IPS DF 6.9 (cell line): ENCODE data around the gene SBNO1.
"Not testable (repeated sequence)": the region's sequence is repeated elsewhere in the genome, so short reads cannot be mapped to it uniquely, and the experiment has no call there.

Experiments
- DNase-seq: peaks from one replicate; pipeline ENCODE4 v3.0.0-alpha.2; 2013; ENCODE audit warnings: low read depth, low spot score
- H3K27ac ChIP-seq: one replicate; pipeline ENCODE4 v1.5.1; 2013; ENCODE audit warnings: low read length, control low read depth
- H3K27me3 ChIP-seq: 2 replicates; pipeline ENCODE4 v1.6.1; 2013; ENCODE audit warnings: mild to moderate bottlenecking, low read length; ENCODE audit not compliant: control insufficient read depth, insufficient read depth
- H3K36me3 ChIP-seq: 2 replicates; pipeline ENCODE4 v1.6.1; 2013; ENCODE audit warnings: low read length; ENCODE audit not compliant: control insufficient read depth, insufficient read depth
- H3K4me1 ChIP-seq: 2 replicates; pipeline ENCODE4 v1.6.1; 2013; ENCODE audit warnings: low read length; ENCODE audit not compliant: control insufficient read depth, insufficient read depth
- H3K4me3 ChIP-seq: 2 replicates; pipeline ENCODE4 v1.5.1; 2013; ENCODE audit warnings: mild to moderate bottlenecking, low read length
- H3K9me3 ChIP-seq: 2 replicates; pipeline ENCODE4 v1.6.1; 2013; ENCODE audit warnings: low read length, inconsistent platforms; ENCODE audit not compliant: control insufficient read depth, insufficient read depth
- WGBS: extraction: QIAGEN DNeasy Blood & Tissue Kit; methylation state at CpG from one replicate; pipeline ENCODE4 v1.1.7; 2013; ENCODE audit warnings: mixed read lengths, missing lambda C conversion rate; ENCODE audit not compliant: insufficient read length, insufficient coverage; 5-methylcytosine and 5-hydroxymethylcytosine counted together

The SBNO1 gene

DNA sequence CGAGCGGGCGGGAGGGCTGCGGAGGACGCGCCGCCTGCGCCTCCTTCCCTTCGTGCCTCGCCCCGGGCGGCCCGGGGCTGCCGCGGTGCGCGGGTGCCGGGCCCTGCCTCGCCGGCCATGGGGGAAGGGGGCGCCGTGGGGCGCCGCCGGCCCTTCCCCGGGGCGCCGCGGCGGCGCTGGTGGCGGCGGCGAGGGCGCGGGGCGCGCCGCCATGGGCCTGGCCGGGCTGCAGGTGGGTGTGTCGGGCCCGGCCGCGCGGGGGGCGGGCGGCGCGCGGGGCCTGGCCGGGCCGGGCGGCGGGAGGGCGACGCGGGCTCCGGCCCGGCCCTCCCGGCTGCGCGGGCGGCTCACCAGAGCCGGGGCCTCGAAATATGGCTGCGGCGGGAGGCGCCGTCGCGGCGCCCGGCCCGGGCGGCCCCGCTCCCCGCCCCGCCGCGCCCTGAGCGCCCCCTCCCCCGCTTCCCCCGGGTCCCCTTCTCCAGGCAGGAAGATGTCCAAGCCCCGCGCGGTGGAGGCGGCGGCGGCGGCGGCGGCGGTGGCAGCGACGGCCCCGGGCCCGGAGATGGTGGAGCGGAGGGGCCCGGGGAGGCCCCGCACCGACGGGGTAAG, 24.4 kb upstream of the SBNO1 start:
- Histone ChIP-seq H3K9me3 (no peaks in the 10 kb centered on the region), H3K27ac (no peak overlapping the region), H3K4me3 (peak overlapping the region; percentile 71), H3K4me1 (peaks cover 2% of the 10 kb centered on the region), H3K36me3 (peaks cover 5% of the 10 kb centered on the region; the same call in 1 of the 2 replicates), H3K27me3 (peaks cover 4% of the 10 kb centered on the region; the same call in 1 of the 2 replicates)
- DNase-seq: no peak
- WGBS: no CpG with 5 or more reads among the region's 102 CpGs

DNA sequence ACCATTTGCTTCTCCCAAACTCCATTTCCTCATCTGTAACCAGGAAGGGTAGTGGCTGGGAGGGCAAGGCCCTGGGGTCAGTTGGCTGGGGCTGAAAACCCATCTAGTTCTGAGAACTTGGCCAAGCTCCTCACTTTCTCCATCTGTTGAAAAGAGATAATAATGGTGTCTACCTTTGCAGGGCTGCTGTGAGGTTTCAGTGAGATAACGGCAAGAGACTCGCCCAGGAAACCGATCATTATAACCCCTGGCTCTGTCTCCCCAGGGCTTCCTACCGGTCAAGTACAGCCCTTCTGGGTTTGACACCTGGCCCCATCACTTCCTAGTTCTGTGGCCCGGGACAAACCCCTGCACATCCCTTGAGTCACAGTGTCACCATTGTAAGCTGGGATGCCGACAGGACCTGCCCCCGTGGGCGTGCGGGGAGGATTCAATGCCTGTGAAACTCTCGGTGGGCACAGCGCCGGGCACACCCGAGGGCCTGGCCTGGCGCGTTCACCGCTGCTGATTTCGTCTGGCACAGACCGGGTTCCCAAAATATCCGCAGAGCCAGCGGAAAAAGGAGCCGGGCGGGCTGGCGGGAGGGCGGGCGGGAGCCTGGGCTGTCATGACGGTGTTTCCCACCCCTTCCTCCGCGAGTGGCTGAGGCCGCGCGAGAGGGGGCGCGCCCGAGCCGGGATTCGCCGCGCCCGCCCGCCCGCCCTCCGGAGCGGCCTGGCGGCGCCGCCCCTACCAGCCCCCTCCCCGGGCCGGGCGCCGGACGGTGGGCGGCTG, 23.7 kb upstream of the SBNO1 start:
- no peak for DNase-seq
- Histone ChIP-seq H3K36me3 (peaks cover 5% of the 10 kb centered on the region; the same call in 1 of the 2 replicates), H3K27me3 (peaks cover 4% of the 10 kb centered on the region; the same call in 1 of the 2 replicates), H3K4me3 (peak overlapping the region; percentile 71), H3K4me1 (peaks cover 2% of the 10 kb centered on the region), H3K9me3 (no peaks in the 10 kb centered on the region), H3K27ac (no peak overlapping the region)
- WGBS: no CpG with 5 or more reads among the region's 52 CpGs

DNA sequence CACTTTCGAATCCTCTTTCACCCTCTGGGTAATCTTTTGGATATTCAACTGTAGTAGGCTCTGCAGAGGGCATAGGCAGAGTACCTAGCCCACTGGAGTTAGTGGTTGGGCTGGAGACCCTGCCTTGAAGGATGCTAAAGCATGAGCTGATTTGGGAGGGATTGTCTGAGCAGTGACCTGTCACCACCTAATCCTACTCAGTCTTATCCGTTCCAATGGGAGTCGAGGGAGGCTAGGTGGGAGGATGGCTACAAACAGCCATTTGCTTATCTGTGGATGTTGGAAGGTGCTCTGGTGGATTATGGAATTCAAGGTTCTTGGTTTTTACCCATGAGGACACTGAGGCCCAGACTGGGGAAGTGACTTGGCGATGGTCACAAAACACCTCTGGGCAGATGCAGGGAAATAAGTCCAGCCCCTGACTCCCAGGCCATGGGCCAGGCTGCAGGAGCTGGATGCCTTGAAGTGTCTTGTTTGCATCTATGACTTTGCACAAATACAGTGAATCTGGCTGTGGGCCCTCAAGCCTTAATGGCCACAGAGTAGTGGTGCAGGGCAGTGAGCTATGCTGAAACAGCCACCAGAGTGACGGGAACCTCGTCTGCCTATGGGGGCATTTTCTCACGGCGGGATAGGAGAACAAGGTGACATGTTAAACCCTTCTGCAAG, 23.0 kb upstream of the SBNO1 start:
- no CpG with 5 or more reads among the region's 8 CpGs for whole genome bisulfite sequencing
- H3K27ac ChIP-seq: no peak overlapping the region
- H3K36me3 ChIP-seq: peaks cover 5% of the 10 kb centered on the region; the same call in 1 of the 2 replicates
- H3K9me3 ChIP-seq: no peaks in the 10 kb centered on the region
- no peak overlapping the region for H3K4me3 ChIP-seq
- DNase-seq: no peak
- peaks cover 4% of the 10 kb centered on the region; the same call in 1 of the 2 replicates for H3K27me3 ChIP-seq
- H3K4me1 ChIP-seq: peaks cover 2% of the 10 kb centered on the region

DNA sequence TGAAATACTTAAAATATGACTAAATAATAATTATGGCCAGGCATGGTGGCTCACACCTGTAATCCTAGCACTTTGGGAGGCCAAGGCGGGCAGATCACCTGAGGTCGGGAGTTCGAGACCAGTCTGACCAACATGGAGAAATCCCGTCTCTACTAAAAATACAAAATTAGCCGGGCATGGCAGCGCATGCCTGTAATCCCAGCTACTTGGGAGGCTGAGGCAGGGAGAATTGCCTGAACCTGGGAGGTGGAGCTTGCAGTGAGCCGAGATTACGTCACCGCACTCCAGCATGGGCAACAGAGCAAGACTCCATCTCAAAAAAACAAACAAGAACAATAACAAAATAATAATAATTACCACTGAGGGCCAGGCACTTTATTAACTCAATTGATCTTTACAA, 20.9 kb upstream of the SBNO1 start:
- DNase-seq, H3K27me3 ChIP-seq, H3K9me3 ChIP-seq, H3K36me3 ChIP-seq, H3K4me1 ChIP-seq, H3K4me3 ChIP-seq, H3K27ac ChIP-seq: not testable (repeated sequence)
- WGBS: no CpG with 5 or more reads among the region's 9 CpGs

DNA sequence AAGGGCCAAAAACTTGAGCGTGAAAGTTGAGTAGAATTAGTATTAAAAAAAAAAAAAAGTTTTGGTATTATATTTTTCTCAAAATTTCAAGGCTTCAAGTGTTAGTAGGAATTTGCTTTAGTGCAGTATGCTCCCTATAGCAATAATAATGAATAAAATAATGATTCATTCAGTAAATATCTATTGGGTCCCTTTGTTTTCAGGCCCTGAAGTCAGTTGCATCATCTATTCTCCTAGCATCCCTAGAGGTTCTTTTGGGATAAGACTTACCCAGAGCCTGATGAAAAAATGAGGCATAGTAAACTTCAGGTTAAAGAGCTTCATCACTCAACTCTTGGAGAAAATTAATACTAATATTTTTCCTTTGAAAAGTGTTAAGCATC, 20.3 kb upstream of the SBNO1 start:
- no peaks in the 10 kb centered on the region for H3K36me3 ChIP-seq
- peaks cover 2% of the 10 kb centered on the region; the same call in 1 of the 2 replicates for H3K27me3 ChIP-seq
- peak overlapping the region; percentile 80; the same call in 1 of the 2 replicates for H3K4me3 ChIP-seq
- no CpG with 5 or more reads among the region's 1 CpG for WGBS
- H3K9me3 ChIP-seq: no peaks in the 10 kb centered on the region
- no peak for DNase-seq
- H3K27ac ChIP-seq: no peak overlapping the region
- peaks cover 2% of the 10 kb centered on the region for H3K4me1 ChIP-seq

DNA sequence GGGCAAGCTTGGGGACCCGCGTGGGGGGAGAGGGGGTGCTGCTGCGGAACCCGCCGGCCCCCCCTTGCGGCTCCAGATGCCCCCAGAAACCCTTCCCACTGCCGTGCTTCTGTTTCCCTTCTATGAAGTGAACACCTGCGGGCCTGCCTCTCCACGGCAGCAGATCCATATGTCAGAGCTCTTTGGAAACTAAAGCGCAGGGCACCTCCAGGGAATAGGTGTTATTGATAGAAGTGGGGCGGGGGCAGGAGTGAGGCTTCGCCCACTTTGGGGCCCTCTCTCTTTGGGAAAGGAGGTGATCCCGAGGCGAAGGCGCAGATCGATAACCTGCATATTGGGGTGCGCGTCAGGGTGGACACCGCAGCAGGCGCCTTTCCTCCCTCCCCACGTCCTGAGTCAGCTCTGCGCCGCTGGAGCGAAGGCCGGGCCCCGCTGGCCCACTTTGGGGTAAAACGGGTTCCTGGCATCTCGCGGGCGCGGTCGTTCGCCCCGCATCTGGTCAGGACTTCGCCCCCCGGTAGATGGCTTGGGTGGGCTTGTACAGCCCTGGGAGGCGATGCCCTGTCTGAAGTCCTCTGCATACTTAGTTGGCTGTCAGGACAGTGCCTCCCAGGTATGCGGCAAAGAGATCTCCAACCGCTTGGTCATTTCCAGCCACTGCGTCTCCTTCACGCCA, 19.8 kb upstream of the SBNO1 start:
- no peak overlapping the region for H3K27ac ChIP-seq
- peaks cover 2% of the 10 kb centered on the region; the same call in 1 of the 2 replicates for H3K27me3 ChIP-seq
- no CpG with 5 or more reads among the region's 41 CpGs for WGBS
- no peaks in the 10 kb centered on the region for H3K36me3 ChIP-seq
- H3K4me1 ChIP-seq: peaks cover 2% of the 10 kb centered on the region; the same call in 1 of the 2 replicates
- peak overlapping the region; percentile 80 for H3K4me3 ChIP-seq
- no peak for DNase-seq
- H3K9me3 ChIP-seq: no peaks in the 10 kb centered on the region

DNA sequence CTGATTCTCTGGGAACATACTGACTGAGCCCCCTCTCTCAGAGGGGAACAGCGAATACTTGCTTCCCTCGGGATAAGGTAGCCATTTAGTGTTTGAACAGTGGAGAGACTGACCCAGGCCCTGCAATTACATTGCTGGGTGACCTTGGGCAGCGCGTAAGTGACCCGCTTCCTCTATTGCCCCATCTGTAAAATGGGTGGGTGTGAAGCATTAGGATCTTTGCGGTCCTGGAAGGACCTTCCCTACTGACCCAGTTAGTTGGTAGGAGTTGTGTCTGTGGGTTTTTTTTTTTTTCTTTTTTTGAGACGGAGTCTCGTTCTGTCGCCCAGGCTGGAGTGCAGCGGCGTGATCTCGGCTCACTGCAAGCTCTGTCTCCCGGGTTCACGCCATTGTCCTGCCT, 18.0 kb upstream of the SBNO1 start:
- no peak overlapping the region for H3K27ac ChIP-seq
- WGBS: no CpG with 5 or more reads among the region's 14 CpGs

DNA sequence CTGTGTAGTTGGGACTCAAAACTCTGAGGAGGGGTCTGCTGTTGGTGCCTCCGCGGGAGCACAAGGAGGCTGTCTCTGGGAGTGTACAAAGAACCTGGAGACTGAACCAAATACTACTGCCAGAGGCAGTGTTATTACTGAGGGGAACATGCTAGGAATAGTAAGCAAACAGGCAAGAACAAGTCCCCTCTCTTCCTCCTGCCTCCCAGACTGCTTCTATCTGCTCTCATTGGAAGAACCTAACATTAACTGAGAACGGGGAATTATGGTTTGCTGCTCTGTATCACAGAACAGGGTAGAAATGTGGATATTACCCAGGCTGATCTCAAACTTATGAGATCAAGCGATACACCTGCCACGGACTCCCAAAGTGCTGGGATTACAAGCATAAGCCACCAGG, 14.7 kb upstream of the SBNO1 start:
- DNase-seq: no peak
- Histone ChIP-seq H3K27ac (no peak overlapping the region), H3K36me3 (no peaks in the 10 kb centered on the region), H3K4me1 (no peaks in the 10 kb centered on the region), H3K9me3 (no peaks in the 10 kb centered on the region), H3K4me3 (no peak overlapping the region), H3K27me3 (no peaks in the 10 kb centered on the region)
- WGBS: no CpG with 5 or more reads among the region's 5 CpGs

More for the DNA sequence above, 18.0 kb upstream of the SBNO1 start:
- Histone ChIP-seq H3K27me3 (no peaks in the 10 kb centered on the region; the same call in 1 of the 2 replicates), H3K9me3 (no peaks in the 10 kb centered on the region), H3K36me3 (no peaks in the 10 kb centered on the region), H3K4me1 (no peaks in the 10 kb centered on the region), H3K4me3 (no peak overlapping the region)
- DNase-seq: no peak

DNA sequence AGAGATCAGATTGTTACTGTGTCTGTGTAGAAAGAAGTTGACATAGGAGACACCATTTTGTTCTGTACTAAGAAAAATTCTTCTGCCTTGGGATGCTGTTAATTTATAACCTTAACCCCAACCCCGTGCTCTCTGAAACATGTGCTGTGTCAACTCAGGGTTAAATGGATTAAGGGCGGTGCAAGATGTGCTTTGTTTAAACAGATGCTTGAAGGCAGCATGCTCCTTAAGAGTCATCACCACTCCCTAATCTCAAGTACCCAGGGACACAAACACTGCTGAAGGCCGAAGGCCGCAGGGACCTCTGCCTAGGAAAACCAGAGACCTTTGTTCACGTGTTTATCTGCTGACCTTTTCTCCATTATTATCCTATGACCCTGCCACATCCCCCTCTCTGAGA, 7.8 kb upstream of the SBNO1 start:
- not testable (repeated sequence) for DNase-seq, H3K27me3 ChIP-seq, H3K36me3 ChIP-seq, H3K4me3 ChIP-seq, H3K27ac ChIP-seq, H3K9me3 ChIP-seq, H3K4me1 ChIP-seq
- no CpG with 5 or more reads among the region's 5 CpGs for WGBS
